Activated B cell treated with CpG ODN at 0.5 μM for 24 hours (primary cell): Measurements from ENCODE around the gene PLPPR4. TPM values are rescaled to one million over a fixed set of nuclear protein-coding genes. Genes with fewer than 3 reads are reported as not detected.

Source experiments
- ATAC-seq: fragments of 200-7000 bp; cut with Tn5 transposase; one replicate; pipeline ENCODE4 v1.10.0; 2021; ENCODE audit warnings: low read depth, mild to moderate bottlenecking, moderate library complexity
- CTCF ChIA-PET: fragments of 350-600 bp; sonication (Branson Sonifier 250); formaldehyde crosslinking; loops from one replicate; lab custom pipeline; 2021; ENCODE audit warnings: antibody characterized with exemption; lab: Charles Lee
- POLR2A ChIA-PET: fragments of 350-600 bp; sonication (Branson Sonifier 250); formaldehyde crosslinking; loops from one replicate; lab custom pipeline; 2021; ENCODE audit warnings: antibody characterized with exemption; lab: Charles Lee
- DNase-seq: peaks from one replicate; pipeline ENCODE4 v3.0.0; 2022
- H3K27ac Mint-ChIP-seq: one replicate; pipeline ENCODE4 v1.8.0; 2020; ENCODE audit warnings: mixed read lengths
- H3K27me3 Mint-ChIP-seq: one replicate; pipeline ENCODE4 v1.8.0; 2021; ENCODE audit warnings: mixed read lengths
- H3K36me3 Mint-ChIP-seq: one replicate; pipeline ENCODE4 v1.8.0; 2021; ENCODE audit warnings: low read depth, mixed read lengths
- H3K4me1 Mint-ChIP-seq: one replicate; pipeline ENCODE4 v1.8.0; 2021; ENCODE audit warnings: mixed read lengths
- H3K4me3 Mint-ChIP-seq: one replicate; pipeline ENCODE4 v1.8.0; 2020; ENCODE audit warnings: mild to moderate bottlenecking, mixed read lengths
- H3K9me3 Mint-ChIP-seq: one replicate; pipeline ENCODE4 v1.8.0; 2020; ENCODE audit warnings: mixed read lengths
- intact Hi-C: fragments of 100-400 bp; cut with micrococcal nuclease; formaldehyde crosslinking; loops from one replicate; pipeline ENCODE4 v1.15.1; 2024
- total RNA-seq: library from RNA; stranded (reverse); gene quantifications from 2 replicates; pipeline ENCODE4 v1.2.3, GENCODE V29; 2022
- TF ChIP-seq, protein P1 (sequence below): fragments of 200-600 bp; IDR thresholded peaks from one replicate; pipeline ENCODE4 v1.8.0; 2022; ENCODE audit warnings: antibody characterized with exemption, mild to moderate bottlenecking

Gene PLPPR4
- total RNA-seq, 1 donor from 2014 or later, result not detected

- H3K4me3 Mint-ChIP-seq, result no peak overlapping the region
- CTCF ChIA-PET, result no interaction called here
Observed at GRCh38 chr1:99266726-99267125, 2.4 kb downstream of the PLPPR4 start.

GRCh38 chr1:99268021-99268420 is 3.7 kb downstream of the PLPPR4 start:
- ChIA-PET POLR2A (no interaction called here), CTCF (no interaction called here)

More at GRCh38 chr1:99266726-99267125, 2.4 kb downstream of the PLPPR4 start:
- Mint-ChIP-seq H3K27ac (no peak overlapping the region), H3K4me1 (no peaks in the 10 kb centered on the region), H3K9me3 (no peaks in the 10 kb centered on the region), H3K36me3 (no peaks in the 10 kb centered on the region), H3K27me3 (peaks cover 22% of the 10 kb centered on the region)
- POLR2A ChIA-PET, result no interaction called here
- no peak for ATAC-seq
- TF ChIP-seq, protein P1, sequence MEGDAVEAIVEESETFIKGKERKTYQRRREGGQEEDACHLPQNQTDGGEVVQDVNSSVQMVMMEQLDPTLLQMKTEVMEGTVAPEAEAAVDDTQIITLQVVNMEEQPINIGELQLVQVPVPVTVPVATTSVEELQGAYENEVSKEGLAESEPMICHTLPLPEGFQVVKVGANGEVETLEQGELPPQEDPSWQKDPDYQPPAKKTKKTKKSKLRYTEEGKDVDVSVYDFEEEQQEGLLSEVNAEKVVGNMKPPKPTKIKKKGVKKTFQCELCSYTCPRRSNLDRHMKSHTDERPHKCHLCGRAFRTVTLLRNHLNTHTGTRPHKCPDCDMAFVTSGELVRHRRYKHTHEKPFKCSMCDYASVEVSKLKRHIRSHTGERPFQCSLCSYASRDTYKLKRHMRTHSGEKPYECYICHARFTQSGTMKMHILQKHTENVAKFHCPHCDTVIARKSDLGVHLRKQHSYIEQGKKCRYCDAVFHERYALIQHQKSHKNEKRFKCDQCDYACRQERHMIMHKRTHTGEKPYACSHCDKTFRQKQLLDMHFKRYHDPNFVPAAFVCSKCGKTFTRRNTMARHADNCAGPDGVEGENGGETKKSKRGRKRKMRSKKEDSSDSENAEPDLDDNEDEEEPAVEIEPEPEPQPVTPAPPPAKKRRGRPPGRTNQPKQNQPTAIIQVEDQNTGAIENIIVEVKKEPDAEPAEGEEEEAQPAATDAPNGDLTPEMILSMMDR, result no peak
- intact Hi-C loops, result no loop called here
- no peak for DNase-seq

DNA sequence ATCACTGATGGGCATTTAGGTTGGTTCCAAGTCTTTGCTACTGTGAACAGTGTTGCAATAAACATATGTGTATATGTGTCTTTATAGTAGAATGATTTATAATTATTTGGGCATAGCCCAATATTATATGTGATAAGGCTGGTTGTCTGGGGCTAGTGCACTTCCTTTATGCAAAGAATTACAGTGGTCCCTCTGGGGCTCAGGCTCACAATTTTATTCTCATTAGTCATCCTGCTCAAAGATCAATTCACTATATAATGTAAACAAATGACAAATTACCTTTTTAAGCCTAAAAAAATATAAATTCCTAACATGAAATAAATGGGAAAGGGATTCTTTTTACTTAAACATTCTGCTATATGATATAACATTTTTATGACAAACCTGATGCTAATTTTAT is 5.0 kb downstream of the PLPPR4 start:
- ChIA-PET POLR2A (no interaction called here), CTCF (no interaction called here)
- Mint-ChIP-seq H3K4me1 (no peaks in the 10 kb centered on the region), H3K4me3 (no peak overlapping the region), H3K27ac (no peak overlapping the region), H3K27me3 (peaks cover 6% of the 10 kb centered on the region), H3K9me3 (peaks cover 3% of the 10 kb centered on the region), H3K36me3 (no peaks in the 10 kb centered on the region)
- no peak for DNase-seq
- intact Hi-C loops, result no loop called here
- TF ChIP-seq, protein P1, result no peak
- no peak for ATAC-seq

More at GRCh38 chr1:99268021-99268420, 3.7 kb downstream of the PLPPR4 start:
- Mint-ChIP-seq H3K36me3 (no peaks in the 10 kb centered on the region), H3K27me3 (peaks cover 17% of the 10 kb centered on the region), H3K9me3 (no peaks in the 10 kb centered on the region), H3K4me3 (no peak overlapping the region), H3K4me1 (no peaks in the 10 kb centered on the region), H3K27ac (no peak overlapping the region)
- TF ChIP-seq, protein P1, result no peak
- ATAC-seq (no peak), DNase-seq (no peak)
- intact Hi-C loops, result no loop called here

GRCh38 chr1:99270646-99271045 is 6.4 kb downstream of the PLPPR4 start:
- no peaks in the 10 kb centered on the region for H3K4me1 Mint-ChIP-seq
- H3K27me3 Mint-ChIP-seq, result no peaks in the 10 kb centered on the region
- no peak for DNase-seq
- ChIA-PET CTCF (no interaction called here), POLR2A (no interaction called here)
- no peak for ATAC-seq
- no peak overlapping the region for H3K4me3 Mint-ChIP-seq
- peaks cover 3% of the 10 kb centered on the region for H3K9me3 Mint-ChIP-seq
- no peak overlapping the region for H3K27ac Mint-ChIP-seq
- intact Hi-C loops, result no loop called here
- TF ChIP-seq, protein P1, result no peak
- no peaks in the 10 kb centered on the region for H3K36me3 Mint-ChIP-seq

GRCh38 chr1:99271249-99271648 is 7.0 kb downstream of the PLPPR4 start:
- TF ChIP-seq, protein P1, result no peak
- POLR2A ChIA-PET, result no interaction called here
- intact Hi-C loops, result no loop called here
- H3K36me3 Mint-ChIP-seq, result no peaks in the 10 kb centered on the region
- no peak overlapping the region for H3K27ac Mint-ChIP-seq
- peaks cover 3% of the 10 kb centered on the region for H3K9me3 Mint-ChIP-seq
- ATAC-seq (no peak), DNase-seq (no peak)
- no peaks in the 10 kb centered on the region for H3K4me1 Mint-ChIP-seq
- CTCF ChIA-PET, result no interaction called here
- H3K27me3 Mint-ChIP-seq, result no peaks in the 10 kb centered on the region
- H3K4me3 Mint-ChIP-seq, result no peak overlapping the region
